Common myeloid progenitor, CD34-positive (primary cell): ENCODE data around the gene SST.

Source experiments
- CTCF ChIA-PET: fragments of 350-600 bp; sonication (Branson Sonifier 250); formaldehyde crosslinking; loops from one replicate; lab custom pipeline; 2021; ENCODE audit warnings: antibody characterized with exemption; lab: Charles Lee
- POLR2A ChIA-PET: fragments of 350-600 bp; sonication (Branson Sonifier 250); formaldehyde crosslinking; loops from one replicate; lab custom pipeline; 2021; ENCODE audit warnings: antibody characterized with exemption; lab: Charles Lee
- DNase-seq, 3 donors: peaks; one replicate each; pipeline versions ENCODE4 v3.0.0 to v3.0.0-alpha.2; 2013
- H3K27ac ChIP-seq, 2 experiments: 1 replicate in 1 of 2; 2 replicates in 1 of 2; pipeline ENCODE4 v1.7.0; 2013; ENCODE audit warnings: inconsistent platforms in 2 of 2, low read length in 2 of 2, mild to moderate bottlenecking in 2 of 2, low read depth in 1 of 2, moderate library complexity in 1 of 2; ENCODE audit not compliant: severe bottlenecking in 2 of 2, insufficient read depth in 1 of 2, poor library complexity in 1 of 2
- H3K27me3 ChIP-seq, 5 experiments: replicated peaks in 2 of 5; 1 replicate in 3 of 5; 2 replicates in 2 of 5; pipeline versions ENCODE4 v1.6.1 to v1.7.0; 2013; ENCODE audit warnings: low read length in 4 of 5, mild to moderate bottlenecking in 2 of 5, moderate library complexity in 2 of 5, inconsistent platforms in 1 of 5; ENCODE audit not compliant: insufficient read depth in 5 of 5, control insufficient read depth in 4 of 5
- H3K36me3 ChIP-seq, 4 experiments: 1 replicate in 2 of 4; 2 replicates in 2 of 4; pipeline versions ENCODE4 v1.6.1 to v1.7.0; 2013; ENCODE audit warnings: low read length in 3 of 4, control low read depth in 1 of 4, mild to moderate bottlenecking in 1 of 4; ENCODE audit not compliant: control insufficient read depth in 4 of 4, insufficient read depth in 4 of 4
- H3K4me1 ChIP-seq, 4 experiments: 1 replicate in 3 of 4; 2 replicates in 1 of 4; pipeline versions ENCODE4 v1.6.1 to v1.7.1; 2013; ENCODE audit warnings: low read length in 3 of 4, mild to moderate bottlenecking in 3 of 4, control low read depth in 1 of 4, inconsistent platforms in 1 of 4, moderate library complexity in 1 of 4; ENCODE audit not compliant: control insufficient read depth in 4 of 4, insufficient read depth in 4 of 4; ENCODE audit errors: control extremely low read depth in 1 of 4
- H3K4me3 ChIP-seq, 7 experiments: 1 replicate in 4 of 7; 2 replicates in 3 of 7; pipeline versions ENCODE4 v1.5.1 to v1.7.0; 2013; ENCODE audit warnings: mild to moderate bottlenecking in 7 of 7, low read length in 6 of 7, moderate library complexity in 6 of 7, inconsistent platforms in 2 of 7, low read depth in 2 of 7, control low read depth in 1 of 7; ENCODE audit not compliant: insufficient read depth in 4 of 7, control insufficient read depth in 1 of 7; ENCODE audit errors: extremely low read depth in 1 of 7
- H3K9me3 ChIP-seq, 5 experiments: 1 replicate in 4 of 5; 2 replicates in 1 of 5; pipeline versions ENCODE4 v1.6.1 to v1.7.1; 2013; ENCODE audit warnings: low read length in 4 of 5, mild to moderate bottlenecking in 2 of 5, inconsistent platforms in 1 of 5, low read depth in 1 of 5, moderate library complexity in 1 of 5; ENCODE audit not compliant: control insufficient read depth in 4 of 5, insufficient read depth in 2 of 5; ENCODE audit errors: control extremely low read depth in 1 of 5
- WGBS: methylation state at CpG from one replicate; pipeline ENCODE4 v1.1.5; 2013; ENCODE audit not compliant: insufficient coverage; 5-methylcytosine and 5-hydroxymethylcytosine counted together

SST gene

GRCh38 chr3:187696021-187696420 is 25.8 kb upstream of the SST start:
- Histone ChIP-seq H3K4me1 (no peaks in the 10 kb centered on the region), H3K27ac (no peak overlapping the region), H3K4me3 (no peak overlapping the region), H3K36me3 (no peaks in the 10 kb centered on the region), H3K9me3 (no peaks in the 10 kb centered on the region), H3K27me3 (peaks cover 0 to 3% (median 0%) of the 10 kb centered on the region in 5 experiments)
- ChIA-PET POLR2A (no interaction called here), CTCF (interaction anchor here (1.4 kb wide), 1 partner anchor 14 kb away, joined by 3 read pairs; no protein-coding TSS in a partner anchor)
- DNase-seq: no peak
- 50% methylated on average over 2 of the region's 4 CpGs for WGBS

- Histone ChIP-seq H3K27ac (no peak overlapping the region), H3K4me1 (no peaks in the 10 kb centered on the region), H3K4me3 (no peak overlapping the region), H3K27me3 (peaks cover 0 to 2% (median 0%) of the 10 kb centered on the region in 5 experiments), H3K36me3 (no peaks in the 10 kb centered on the region), H3K9me3 (no peaks in the 10 kb centered on the region)
- 94% methylated on average over 4 of the region's 4 CpGs for WGBS
- POLR2A ChIA-PET: no interaction called here
- no peak for DNase-seq
- CTCF ChIA-PET: interaction anchor here (1.4 kb wide), 1 partner anchor 14 kb away, joined by 3 read pairs; no protein-coding TSS in a partner anchor
Measured at GRCh38 chr3:187695449-187695848, 25.3 kb upstream of the SST start.

- WGBS: 79% methylated on average over 3 of the region's 3 CpGs
- POLR2A ChIA-PET: no interaction called here
- no peaks in the 10 kb centered on the region for H3K36me3 ChIP-seq
- no peaks in the 10 kb centered on the region for H3K9me3 ChIP-seq
- no peaks in the 10 kb centered on the region for H3K4me1 ChIP-seq
- H3K27me3 ChIP-seq: peaks cover 0 to 3% (median 2%) of the 10 kb centered on the region in 5 experiments
- no peak overlapping the region for H3K27ac ChIP-seq
- no peak for DNase-seq
- no peak overlapping the region for H3K4me3 ChIP-seq
- CTCF ChIA-PET: interaction anchor here (1.4 to 1.6 kb wide), 2 partner anchors 13 to 474 kb away, joined by 3 read pairs; no protein-coding TSS in a partner anchor
Measured at GRCh38 chr3:187694801-187695200, 24.6 kb upstream of the SST start.

GRCh38 chr3:187693431-187693830 is 23.2 kb upstream of the SST start:
- no peak overlapping the region for H3K4me3 ChIP-seq
- 88% methylated on average over 1 of the region's 1 CpG for WGBS
- no peaks in the 10 kb centered on the region for H3K9me3 ChIP-seq
- H3K27me3 ChIP-seq: peaks cover 0 to 4% (median 2%) of the 10 kb centered on the region in 5 experiments
- no peaks in the 10 kb centered on the region for H3K36me3 ChIP-seq
- DNase-seq: no peak
- CTCF ChIA-PET: interaction anchor here (0.7 to 2.0 kb wide), 6 partner anchors 10 to 473 kb away, joined by 3 to 9 read pairs (median 4); no protein-coding TSS in a partner anchor
- POLR2A ChIA-PET: no interaction called here
- no peak overlapping the region for H3K27ac ChIP-seq
- H3K4me1 ChIP-seq: no peaks in the 10 kb centered on the region

GRCh38 chr3:187689984-187690383 is 19.8 kb upstream of the SST start:
- Histone ChIP-seq H3K4me3 (no peak overlapping the region), H3K4me1 (no peaks in the 10 kb centered on the region), H3K36me3 (no peaks in the 10 kb centered on the region), H3K27me3 (peaks cover 0 to 4% (median 3%) of the 10 kb centered on the region in 5 experiments), H3K27ac (no peak overlapping the region), H3K9me3 (peaks cover 0 to 5% (median 0%) of the 10 kb centered on the region in 5 experiments)
- no peak for DNase-seq
- ChIA-PET POLR2A (no interaction called here), CTCF (interaction anchor here (0.8 to 2.7 kb wide), 3 partner anchors 11 to 14 kb away, joined by 3 to 15 read pairs (median 3); no protein-coding TSS in a partner anchor)
- WGBS: 78% methylated on average over 4 of the region's 4 CpGs

- Histone ChIP-seq H3K36me3 (no peaks in the 10 kb centered on the region), H3K27me3 (peaks cover 0 to 4% (median 3%) of the 10 kb centered on the region in 5 experiments), H3K9me3 (peaks cover 0 to 10% (median 0%) of the 10 kb centered on the region in 5 experiments), H3K4me1 (no peaks in the 10 kb centered on the region), H3K27ac (no peak overlapping the region), H3K4me3 (no peak overlapping the region)
- DNase-seq: no peak
- POLR2A ChIA-PET: interaction anchor here (0.6 kb wide), 1 partner anchor 630 kb away, joined by 6 read pairs; no protein-coding TSS in a partner anchor
- CTCF ChIA-PET: interaction anchor here (14.6 kb wide), 1 partner anchor 363 kb away, joined by 376 read pairs; no protein-coding TSS in a partner anchor
- WGBS: no CpG with 5 or more reads among the region's 5 CpGs
Measured at GRCh38 chr3:187686621-187687273, 16.6 kb upstream of the SST start.

- WGBS: 86% methylated on average over 7 of the region's 7 CpGs
- ChIA-PET POLR2A (no interaction called here), CTCF (interaction anchor here (14.6 kb wide), 1 partner anchor 362 kb away, joined by 376 read pairs; no protein-coding TSS in a partner anchor)
- Histone ChIP-seq H3K4me1 (no peaks in the 10 kb centered on the region), H3K4me3 (no peak overlapping the region), H3K36me3 (no peaks in the 10 kb centered on the region), H3K27ac (no peak overlapping the region), H3K9me3 (peaks cover 0 to 10% (median 0%) of the 10 kb centered on the region in 5 experiments), H3K27me3 (peaks cover 0 to 4% (median 3%) of the 10 kb centered on the region in 5 experiments)
- DNase-seq: no peak
Measured at GRCh38 chr3:187685948-187686347, 15.8 kb upstream of the SST start.
